ENCODE results near the gene CARS1. TPM values are rescaled to one million over a fixed set of nuclear protein-coding genes. Genes with fewer than 3 reads are reported as not detected.

CARS1 gene
- total RNA-seq, 1 donor from 2014 or later, result 23.6 TPM

GRCh38 chr11:2990617-2991451, 66.4 kb downstream of the CARS1 start:
- DNase-seq, result no peak

DNA sequence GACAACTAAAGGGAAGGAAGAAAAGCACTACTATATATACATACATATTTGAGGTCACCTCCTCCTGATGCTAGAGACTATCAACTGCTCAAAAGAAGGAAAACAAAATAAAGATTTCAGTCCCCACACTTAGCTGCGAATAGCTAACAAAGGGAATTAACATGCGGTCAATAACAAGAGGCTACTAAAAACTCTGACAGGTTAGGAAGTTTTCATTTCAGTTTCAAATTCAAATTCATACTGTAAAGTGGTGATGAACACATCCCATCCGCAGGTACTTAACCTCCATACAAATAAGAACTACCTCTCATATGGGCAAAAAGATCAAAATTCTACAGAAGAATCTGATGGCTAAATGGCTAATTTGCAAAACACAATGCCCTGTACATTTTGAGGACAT, 67.7 kb downstream of the CARS1 start:
- no peak for DNase-seq

DNA sequence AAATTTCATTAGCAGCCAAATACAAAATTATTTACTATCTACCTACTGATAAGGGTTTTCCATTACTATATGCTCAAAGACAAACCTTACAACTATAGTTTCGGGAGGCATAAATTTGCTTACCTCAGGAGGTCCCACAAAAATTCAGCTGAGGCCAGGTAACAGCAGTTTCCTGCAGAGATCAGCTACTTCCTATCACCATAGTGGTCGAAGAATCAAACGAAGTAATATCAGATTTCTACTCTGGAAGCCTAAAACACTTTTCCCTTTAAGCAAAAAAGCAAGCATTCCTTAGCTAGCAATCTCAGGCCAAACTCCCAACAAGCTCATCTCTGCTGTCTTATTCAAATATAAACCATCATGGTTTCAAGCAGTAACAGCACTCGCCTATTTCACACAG, 68.2 kb downstream of the CARS1 start:
- DNase-seq, result no peak

DNA sequence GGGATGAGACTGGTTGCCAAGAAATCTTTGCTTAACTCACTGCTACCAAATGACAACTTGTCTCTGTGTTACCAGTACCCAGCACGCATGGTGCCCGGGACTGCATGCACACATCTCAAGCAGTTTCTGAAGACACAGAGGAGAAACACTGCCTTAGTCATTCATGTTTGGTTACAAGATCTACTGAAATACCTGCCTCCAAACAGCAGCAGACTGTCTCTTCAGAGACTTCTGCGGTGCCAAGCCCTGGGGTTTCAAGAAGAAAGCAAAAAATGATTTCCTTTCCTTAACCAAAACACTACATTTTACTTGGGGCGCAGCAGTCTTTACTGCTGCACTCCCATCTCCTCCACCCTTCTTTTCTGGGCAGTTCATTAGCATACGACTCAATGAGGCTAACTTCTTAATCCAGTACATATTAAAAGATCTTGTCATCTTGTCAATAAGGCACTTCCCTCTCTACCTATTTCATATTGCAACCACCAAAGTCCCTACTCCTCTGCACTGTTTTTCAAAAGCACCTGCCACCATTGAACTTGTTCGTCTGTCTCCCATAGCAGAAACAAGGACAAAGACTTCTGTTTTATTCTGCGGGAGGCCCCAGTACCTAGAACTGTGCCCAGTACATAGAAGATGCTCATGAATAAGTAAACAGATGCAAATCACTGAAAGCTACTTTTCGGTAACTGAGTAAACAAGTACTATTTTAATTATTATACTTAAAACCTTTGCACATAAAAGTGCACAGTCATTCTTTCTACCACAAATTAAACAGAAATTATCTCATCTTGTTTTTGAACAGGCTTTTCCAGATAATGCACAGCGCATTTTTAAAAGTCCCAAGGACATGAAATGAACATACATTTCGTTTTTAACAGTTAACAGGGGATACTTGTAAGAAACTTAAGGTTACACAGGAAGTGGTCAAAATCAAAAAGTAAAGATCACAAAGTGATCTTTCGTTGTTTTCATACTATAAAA, 69.1 kb downstream of the CARS1 start:
- DNase-seq, result no peak

DNA sequence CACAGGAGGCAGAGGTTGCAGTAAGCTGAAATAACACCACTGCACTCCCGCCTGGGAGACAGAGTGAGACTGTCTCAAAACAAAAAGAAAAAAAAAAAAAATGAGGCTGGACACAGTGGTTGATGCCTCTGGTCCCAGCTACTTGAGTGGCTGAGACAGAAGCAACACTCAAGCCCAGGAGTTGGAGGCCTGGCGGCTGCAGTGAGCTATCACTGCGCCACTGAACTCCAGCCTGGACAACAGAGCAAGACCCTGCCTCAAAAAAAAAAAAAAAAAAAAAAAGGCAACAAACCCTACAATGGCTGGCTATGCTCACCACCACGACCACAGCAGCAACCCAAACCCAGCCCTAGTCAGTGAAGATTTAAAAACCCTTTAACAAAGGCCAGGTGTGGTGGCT, 73.3 kb downstream of the CARS1 start:
- DNase-seq, result no peak

- DNase-seq, result no peak
Observed at GRCh38 chr11:2982214-2982613, 75.0 kb downstream of the CARS1 start.

- DNase-seq, result no peak
Observed at GRCh38 chr11:2981130-2981529, 76.1 kb downstream of the CARS1 start.

- DNase-seq, result no peak
Observed at GRCh38 chr11:2980168-2980840, 76.9 kb downstream of the CARS1 start.

DNA sequence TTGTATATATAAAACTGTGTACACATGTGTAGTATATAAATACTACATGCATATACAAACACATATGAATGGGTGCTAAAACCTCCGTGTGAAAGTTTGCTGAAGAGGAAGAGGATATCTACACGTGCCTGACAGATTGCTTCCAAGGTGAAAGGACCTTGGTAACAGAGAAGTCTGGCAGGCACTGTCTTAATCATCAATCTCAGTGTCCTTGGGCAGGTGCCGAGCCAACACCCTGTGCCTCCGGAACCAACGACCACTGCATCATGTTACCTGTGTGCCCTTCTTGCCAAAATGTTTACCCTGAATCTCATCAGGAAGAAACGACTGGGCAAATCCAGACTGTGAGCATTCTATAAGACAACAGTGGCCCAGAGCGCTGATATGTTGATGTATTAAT, 80.1 kb downstream of the CARS1 start:
- no peak for DNase-seq

- DNase-seq, result no peak
Observed at GRCh38 chr11:2976294-2977063, 80.7 kb downstream of the CARS1 start.

GRCh38 chr11:2975594-2975993, 81.6 kb downstream of the CARS1 start:
- DNase-seq, result no peak

DNA sequence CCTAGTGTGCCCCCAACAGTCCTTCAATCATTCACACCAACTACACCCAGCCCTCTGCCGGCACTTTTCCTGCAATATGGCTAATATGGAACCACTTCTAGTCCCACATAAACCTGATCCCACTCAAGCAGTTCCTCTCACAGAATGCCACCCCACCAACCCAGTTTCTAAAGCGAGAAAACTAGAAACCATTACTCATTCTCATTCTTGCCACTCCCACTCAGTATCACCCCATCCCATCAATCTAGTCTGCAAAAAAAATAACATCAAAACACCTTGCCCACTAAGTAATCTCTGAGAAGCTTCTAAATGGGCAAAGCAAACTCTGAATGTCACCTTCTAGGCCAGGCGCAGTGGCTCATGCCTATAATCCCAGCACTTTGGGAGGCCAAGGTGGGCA, 83.0 kb downstream of the CARS1 start:
- no peak for DNase-seq

DNA sequence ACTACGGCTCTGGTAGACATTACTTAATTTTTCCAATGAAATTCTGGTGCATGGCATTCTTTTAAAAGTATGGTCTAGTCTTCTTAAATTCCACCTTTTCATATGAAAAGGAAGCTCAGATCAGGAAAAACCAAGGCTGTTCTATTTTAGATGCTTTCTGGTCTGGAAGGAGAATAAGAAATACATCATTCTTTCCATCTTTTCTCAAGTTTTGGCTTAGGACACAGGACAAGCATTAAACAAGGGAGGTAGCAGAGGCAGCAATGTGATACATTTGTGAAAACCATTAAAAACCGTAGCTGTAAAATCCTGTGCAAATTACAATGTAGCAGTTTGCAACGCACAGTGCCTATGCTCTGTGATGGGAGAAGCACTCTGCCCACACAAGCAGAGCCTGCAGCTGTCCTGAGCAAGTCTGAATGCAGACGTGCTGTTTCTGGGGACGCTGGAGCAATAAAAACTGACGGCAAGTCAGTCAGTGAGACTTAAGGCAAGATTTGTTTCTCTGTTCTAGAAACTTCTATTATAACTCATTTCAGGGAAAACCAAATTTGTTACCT, 88.8 kb downstream of the CARS1 start:
- no peak for DNase-seq

- no peak for DNase-seq
Observed at GRCh38 chr11:2964782-2965181, 92.4 kb downstream of the CARS1 start.

- DNase-seq, result no peak
Observed at GRCh38 chr11:2963761-2964160, 93.5 kb downstream of the CARS1 start.

- DNase-seq, result no peak
Observed at GRCh38 chr11:2963112-2963754, 94.0 kb downstream of the CARS1 start.

DNA sequence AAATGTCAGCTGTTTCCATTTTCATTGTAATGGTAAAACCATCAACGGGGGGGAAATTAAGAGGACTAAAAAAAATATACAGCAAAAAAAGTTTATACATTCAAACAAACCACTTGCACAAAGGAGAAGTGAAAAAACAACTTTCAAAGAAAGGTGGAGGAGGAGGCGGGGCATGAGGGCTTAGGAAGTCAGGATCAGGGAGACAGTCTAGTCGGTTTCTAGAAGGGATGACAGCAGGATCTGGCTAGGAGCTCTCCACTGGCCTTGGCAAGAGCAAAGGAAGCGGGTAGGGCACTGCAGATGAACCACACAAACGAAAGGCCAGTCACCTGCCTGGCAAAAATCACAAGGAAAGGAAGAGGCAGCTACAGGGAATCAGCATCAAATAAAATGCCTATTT, 96.1 kb downstream of the CARS1 start:
- DNase-seq, result no peak

- no peak for DNase-seq
Observed at GRCh38 chr11:2960139-2960538, 97.1 kb downstream of the CARS1 start.

GRCh38 chr11:2958251-2958650, 99.0 kb downstream of the CARS1 start:
- no peak for DNase-seq

GRCh38 chr11:2955906-2956476, 101.2 kb downstream of the CARS1 start:
- DNase-seq, result no peak

DNA sequence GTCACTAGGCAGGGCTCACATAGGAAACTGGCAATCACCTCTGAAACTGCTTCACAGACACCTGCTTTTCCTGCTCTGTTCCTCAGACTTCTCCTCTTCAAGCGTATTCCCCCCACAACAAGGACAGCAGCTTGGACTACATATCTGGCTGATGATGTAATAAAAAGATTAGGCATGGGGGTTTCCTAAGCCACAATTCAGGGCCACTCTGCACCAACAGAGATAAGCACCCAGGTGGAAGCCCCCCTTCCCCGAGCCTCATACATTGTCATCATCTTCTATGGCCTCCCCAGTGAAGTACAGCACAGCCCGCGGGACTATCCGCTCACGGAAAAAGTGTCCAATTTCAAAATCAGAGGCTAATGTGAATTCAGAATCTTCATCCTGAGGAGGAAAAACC, 103.0 kb downstream of the CARS1 start:
- no peak for DNase-seq
